Retina (tissue), 1 donor: ENCODE measurements around the gene RINL.

Experiments
- DNase-seq: peaks from one replicate; pipeline ENCODE4 v3.0.0-alpha.2; 2016

Gene RINL, protein sequence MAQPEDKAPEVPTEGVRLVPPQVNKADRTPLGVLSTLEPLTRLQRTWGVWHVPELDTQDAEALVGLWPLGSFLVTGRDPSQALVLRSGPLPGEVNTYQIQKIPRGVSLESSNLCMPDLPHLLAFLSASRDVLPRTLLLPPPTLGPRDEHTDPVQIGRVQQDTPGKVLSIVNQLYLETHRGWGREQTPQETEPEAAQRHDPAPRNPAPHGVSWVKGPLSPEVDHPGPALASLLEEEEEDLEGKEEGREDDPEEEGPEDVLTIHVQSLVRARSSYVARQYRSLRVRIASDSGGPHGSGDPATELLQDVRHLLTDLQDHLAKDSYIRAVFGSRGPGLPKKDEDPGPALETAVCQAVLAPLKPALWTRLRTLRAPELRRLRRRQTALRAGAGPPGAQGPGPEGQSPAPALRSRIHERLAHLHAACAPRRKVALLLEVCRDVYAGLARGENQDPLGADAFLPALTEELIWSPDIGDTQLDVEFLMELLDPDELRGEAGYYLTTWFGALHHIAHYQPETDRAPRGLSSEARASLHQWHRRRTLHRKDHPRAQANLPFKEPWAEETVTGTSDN

DNA sequence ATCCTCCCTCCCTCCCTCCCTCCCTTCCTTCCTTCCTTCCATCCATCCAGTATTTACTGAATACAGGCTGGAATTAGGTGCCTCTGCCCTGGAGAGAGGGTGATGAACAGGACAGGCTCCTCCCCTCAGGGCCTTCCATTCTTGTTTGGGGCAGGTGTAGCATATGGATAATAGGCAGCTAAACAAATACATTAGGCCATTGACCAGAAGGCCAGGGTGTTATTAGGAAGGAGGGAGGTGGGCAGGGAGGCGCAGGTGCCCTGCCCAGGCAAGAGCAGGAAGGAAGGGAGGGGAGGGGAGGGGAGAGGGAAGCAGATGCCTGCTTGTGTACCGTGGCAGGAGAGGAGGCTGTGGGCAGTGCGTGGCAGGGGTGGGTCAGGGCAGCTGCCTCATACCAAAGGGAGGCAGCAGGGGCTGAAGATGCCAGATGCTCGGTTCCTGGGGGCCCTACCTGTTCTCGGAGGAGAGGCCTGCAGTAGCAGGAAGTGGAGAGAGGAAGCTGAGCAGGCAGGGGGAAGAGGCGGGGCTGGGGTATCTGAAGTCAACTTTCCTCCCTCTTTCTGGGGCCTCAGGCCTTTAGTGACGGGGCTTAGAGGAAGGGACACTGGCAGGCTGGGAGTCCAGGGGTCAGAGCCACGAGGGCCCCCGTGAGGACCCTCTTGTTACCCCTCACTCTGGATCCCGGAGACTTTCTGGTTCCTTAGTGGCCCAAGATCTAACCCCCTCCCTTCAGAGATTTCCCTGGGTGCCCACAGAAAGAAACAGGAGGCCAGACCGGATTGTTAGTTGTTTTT lies at the start of gene RINL:
TSS of gene RINL (minus strand) at position 495 of the 794 bp plus-strand sequence. CDS start 1,533 bp downstream, outside the sequence.
- DNase-seq, result no peak

DNA sequence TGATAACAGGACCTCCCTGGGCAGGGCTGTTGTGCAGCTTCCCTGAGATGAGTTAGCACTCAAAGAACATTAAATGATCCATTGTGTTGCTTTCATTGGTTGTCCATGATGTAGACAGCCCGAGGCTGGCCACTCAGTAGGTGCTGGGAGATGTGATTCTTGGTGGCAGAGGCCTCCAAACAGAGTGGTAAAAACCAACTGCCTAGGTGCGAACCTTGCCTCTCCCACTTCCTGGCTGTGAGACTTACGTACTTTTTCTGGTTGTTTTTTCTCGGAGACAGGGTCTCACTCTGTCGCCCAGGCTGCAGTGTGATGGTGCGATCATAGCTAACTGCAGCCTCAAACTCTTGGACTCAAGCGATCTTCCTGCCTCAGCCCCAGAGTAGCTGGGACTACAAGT lies 46.3 kb upstream of the RINL start:
- no peak for DNase-seq

DNA sequence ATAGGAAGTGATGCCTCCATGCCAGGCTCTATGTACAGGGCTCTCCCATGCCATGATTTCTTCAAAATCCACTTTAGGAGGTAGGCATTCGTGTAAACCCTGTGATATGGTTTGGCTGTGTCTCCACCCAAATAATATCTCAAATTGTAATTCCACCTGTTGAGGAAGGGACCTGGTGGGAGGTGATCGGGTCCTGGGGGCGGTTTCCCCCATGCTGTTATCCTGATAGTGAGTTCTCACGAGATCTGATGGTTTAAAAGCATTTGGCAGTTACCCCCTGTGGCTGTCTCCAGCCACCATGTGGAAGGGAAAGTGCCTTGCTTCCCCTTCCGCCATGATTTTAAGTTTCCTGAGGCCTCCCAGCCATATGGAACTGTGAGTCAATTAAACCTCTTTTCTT lies 44.4 kb upstream of the RINL start:
- no peak for DNase-seq

DNA sequence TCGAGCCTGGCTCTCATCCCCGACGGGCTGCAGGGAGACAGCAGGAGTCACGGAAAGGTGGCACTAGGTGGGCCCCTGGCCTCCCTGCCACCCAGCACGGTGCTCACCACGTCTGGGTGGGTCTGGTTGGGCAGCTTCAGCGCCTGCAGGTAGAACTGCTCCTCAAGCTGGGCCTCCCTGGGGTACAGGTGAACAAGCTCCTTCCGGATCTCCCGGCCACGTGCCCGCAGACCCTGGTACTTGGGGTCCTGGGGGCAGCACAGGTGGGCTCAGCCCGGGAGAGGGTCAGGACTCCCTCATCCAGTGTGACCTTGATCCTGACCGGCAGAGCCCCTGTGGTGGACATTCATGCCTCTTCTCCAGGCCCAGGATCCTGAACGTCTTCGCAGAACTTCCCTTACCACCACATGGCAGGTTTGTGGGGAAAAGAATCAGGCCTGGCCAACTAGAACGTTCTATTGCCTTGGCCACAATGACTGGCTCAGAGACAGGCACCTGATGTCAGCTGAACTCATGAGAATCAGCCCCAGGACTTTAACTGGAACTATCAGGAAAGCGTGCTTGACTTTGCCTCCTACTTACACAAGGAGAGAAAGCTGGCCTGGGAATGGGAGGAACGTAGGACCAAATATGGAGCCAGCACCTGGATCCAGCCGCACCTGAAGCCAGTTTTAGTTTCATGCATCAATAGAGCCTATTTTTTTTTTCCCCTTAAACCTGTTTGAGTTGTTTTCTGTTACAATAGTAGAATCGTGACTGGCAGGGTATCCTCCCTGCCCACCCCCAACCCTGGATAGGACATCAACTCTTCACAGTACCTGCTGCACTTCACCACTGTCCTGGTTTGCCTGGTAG lies 43.6 kb upstream of the RINL start:
- no peak for DNase-seq

DNA sequence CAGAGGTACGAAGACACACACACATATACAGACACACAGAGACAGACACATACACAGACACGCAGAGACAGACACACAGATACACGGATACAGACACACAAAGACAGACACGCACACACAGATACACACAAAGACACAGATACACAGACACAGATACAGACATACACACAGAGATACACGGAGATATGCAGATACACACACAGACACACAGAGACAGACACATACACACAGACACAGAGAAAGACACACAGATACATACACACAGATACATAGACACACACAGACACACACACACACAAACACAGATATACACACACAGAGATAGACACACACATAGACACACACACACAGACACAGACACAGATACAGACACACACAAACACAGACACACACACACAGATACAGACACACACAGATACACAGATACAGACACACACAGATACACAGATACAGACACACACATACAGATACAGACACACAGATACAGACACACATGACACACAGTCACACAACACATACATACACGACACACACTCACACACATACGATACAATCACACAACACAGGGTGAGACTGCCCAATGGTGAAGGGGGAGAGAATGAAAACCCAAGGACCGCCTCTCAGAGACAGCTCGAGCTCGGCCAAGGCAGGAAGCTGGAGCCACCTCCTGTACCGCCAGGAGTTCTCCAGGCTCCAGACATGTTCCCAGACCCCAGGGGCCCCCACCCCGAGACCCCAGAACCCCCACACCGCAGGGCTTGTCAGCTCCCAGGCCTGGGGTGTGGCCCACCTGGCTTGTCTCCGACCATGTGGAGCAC lies 42.7 kb upstream of the RINL start:
- DNase-seq, result no peak

DNA sequence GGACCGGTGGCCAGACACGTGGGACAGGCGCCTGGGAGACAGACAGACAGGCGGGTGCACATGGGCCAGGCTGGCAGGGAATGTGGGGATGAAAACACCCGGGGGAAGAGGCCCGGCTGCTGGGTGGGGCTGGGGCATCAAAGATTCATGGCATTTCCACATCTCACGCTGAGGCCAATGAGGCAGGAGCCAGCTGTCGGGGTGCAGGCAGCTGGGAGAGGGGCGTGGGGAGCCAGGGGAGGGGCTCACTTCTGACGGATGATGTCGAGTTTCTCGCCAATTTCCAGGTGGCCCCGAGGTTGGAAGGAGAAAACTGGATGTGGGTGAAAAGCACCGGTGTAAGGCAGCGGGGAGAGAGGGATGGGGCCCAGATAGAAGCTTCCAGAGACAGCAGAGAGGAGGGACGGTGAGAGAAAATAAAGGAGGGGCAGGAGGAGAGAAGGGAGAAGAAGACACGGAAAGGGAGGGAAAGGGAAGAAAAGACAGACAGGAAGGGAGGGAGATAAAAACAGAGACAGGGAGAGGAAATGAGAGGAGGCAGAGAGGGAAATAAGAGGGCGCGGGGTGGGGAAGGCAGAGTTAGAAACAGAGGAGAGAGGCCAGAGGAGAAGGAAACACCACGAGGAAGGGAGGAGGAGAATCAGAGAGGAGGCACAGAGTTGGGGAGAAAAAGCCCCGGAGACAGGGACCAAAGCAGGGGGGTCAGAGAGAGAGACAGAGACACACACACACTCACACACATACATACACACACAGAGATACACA lies 41.9 kb upstream of the RINL start:
- no peak for DNase-seq

DNA sequence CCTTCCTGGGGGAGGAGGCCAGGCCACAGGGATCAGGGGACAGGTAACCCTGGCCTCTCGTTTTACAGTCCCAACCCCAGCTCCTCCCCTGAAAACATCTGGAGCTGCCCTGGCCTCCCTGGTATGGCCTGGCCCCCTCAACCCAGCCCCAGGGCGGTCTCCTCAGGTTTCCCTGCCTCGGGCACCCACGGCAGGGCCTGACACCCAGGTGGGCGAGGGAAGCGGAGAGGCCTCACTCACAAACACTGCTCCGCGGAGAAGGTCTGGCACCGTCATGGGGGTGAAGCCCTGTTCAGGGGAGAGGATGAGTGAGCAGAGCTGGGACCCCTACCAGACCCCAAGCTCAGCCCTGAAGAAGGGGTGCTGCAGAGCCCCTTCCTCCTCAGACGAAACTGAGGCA lies 40.5 kb upstream of the RINL start:
- no peak for DNase-seq

DNA sequence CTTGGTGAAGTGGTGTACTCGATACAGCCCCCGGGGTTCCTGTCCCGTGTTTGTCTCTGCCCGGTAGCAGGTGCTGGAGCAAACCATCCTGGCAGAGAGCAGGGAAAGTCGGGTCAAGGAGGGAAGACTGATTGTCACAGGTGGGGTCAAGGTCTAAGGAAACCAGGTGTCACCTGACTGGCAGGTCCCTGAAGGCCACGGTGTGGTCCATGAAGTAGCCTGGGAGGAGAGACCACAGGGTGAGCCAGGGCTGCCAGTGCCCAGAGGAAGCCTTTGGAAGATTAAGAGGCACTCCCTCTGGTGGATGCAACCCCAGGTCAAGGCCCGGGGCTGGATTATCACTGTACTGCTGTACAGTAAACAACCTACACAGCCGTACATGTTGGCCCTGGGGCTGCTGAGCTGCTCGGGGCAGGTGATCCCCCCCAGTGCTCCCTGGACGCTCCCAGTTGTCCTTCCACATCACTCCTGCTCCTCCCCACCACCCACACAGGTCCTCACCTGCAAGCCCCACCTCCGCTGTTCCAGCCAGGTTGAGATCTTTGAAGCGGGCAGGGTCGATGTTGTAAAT lies 39.9 kb upstream of the RINL start:
- no peak for DNase-seq

DNA sequence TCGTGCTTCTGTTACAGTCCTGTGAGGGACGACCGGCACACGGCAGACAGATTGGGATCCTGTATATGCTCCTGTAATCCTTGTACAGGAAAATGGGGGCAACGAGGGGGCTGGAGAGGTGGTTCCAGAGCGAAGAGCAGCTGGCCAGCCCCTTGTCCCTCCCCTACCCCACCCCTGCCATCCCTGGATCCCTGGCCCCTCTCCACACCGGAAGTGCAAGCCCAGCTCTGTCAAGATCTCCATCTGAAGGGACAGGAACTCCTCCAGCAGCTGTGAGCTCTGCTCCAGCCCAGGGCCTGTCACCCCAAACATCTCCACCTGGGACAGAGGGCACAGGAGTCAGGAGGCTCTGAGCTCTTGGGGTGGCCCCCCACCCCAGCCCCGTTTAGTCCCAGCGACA lies 39.4 kb upstream of the RINL start:
- DNase-seq, result no peak

DNA sequence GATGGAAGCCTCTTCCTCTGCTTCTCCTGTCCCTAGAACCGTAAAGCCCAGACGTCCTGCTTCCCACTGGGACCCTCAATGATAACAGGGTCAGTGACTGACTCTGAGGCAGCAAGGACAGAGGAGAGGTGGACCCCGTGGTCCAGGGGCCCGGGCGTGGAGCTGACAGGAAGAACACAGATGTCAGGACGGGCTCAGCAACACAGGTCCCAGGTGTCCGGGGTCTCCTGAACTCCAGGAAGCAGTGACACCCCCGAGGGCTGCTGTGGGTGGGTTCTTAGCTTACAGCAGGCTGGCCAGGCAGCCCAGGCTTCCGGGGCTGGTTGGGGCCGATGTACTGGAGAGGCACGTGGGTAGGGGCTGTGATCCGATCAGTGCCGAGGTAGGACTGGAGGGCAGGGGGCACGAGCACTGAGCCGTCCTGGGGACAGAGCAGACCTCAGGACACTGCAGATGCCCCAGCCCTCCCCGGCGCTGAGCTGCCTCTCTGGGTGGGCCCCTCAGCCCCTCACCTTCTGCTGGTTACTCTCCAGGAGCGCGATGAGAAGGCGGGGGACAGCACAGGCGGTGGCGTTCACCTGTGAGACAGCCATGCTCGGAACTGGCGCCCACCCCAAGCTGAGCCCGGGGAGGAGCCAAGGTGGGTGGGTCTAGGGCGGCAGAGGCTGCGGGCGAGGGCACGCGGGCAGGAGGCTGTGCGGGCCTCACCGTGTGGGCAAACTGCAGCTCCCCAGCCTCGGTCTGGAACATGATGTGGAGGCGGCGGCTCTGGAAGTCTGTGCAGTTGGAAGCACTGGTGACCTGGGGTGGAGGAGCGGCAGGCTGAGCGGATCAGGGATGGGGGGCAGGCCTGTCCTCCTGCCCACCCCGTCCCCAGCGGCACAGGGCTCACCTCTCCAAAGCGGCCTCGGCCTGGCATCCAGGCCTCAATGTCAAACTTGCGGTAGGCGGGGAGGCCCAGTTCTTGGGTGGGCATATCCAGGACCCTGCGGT lies 37.5 kb upstream of the RINL start:
- no peak for DNase-seq

DNA sequence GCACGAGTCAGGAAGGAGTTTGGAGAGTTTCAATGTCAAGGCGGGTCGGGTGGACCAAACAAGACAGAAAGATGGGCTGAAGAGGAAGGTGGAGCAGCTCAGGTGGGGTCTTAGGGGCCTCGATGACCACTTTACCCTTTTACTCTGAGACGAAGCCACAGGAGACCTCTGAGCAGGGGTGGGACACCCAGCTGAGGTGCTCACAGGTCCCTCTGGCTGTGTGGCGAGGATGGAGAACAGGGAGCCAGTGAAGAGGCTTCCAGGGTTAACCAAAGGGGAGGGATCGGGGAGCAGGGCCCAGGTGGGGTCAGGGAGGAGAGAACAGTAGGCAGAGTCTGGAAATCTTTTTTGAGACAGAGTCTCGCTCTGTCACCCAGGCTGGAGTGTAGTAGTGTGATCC lies 35.9 kb upstream of the RINL start:
- DNase-seq, result no peak

DNA sequence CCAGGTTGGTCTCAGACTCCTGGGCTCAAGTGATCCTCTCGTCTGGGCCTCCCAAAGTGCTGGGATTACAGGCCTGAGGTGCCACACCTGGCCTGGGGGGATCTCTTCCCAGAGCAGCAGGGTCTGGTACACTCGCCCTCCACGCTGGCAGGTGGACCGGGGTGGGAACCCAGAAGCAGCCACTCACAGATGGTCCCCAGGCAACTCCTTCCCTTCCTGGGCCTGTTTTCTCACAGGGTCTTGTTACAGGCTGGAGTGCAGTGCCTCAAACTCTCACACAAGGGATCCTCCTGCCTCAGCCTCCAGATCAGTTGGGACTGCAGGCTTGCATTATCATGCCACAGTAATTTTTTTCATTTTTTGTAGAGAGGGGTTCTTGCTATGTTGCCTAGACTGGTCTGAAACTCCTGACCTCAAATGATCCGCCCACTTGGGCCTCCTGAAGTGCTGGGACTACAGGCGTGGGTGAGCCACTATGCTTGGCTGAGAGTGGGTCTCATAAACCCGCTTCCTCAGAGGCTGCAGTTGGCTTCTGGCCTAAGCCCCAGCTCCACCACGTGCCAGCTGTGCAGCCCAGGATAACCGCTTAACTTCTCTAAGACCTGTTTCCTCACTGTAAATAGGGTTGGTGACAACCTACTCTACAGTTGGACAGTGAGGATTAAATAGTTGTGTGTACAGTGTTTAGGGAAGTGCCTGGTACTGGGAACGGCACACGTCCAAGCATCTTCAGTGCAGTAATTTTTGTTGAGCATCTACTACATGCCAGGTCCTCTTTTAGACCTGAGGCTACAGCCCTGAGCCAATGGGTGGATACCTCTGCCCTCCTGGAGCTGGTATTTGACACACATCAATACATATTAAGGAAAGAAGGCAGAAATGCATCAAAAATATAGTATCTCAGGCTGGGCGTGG lies 34.8 kb upstream of the RINL start:
- no peak for DNase-seq

DNA sequence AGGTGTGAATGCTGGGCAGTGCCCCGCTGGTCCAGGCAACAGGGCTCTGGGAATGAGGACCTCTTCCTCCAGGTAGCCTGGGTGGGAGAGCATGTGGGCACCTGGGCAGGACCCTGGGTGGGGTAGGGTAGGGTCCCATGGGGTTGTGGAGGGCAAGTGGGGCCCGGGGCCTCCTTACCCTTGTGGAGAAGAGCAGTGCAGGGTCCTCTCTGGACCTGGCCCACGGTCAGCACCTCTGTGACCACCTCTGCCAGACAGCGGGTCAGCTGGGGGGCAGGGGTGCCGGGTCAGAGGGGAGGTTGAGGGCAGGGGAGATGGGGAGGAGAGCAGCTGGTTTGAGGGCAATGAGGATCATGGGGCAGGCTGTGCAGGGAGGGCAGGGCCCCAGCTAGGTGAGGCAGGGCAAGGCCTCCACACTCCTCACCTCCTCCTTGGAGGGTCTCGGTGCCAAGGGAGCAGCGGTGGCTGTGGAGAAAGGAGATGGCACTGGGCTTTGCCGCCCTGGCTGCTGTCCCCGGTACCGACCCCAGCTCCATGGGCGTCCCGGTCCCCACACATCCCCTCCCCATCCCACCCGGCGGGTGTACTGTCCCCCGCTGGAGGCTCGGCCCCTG lies 33.4 kb upstream of the RINL start:
- DNase-seq, result no peak

DNA sequence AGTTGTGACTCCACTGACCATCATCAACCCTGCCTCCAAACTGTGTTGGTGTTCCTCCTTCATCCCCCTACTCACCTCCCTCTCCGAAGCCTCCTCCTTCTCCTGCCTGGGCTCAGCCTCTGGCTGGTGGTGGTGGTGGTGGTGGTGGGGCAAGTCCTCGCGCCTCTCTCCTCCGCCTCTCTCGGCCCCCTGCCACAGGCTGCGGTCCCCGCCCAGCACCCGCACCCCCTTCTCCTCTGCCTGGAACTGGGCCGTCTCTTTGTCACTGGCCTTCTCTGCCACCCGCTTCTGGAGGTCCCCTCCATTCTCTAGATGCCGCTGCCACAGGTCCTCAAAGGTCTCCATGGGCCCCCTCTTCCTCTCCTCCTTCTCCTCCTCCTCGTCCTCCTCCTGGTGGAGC lies 32.4 kb upstream of the RINL start:
- no peak for DNase-seq

DNA sequence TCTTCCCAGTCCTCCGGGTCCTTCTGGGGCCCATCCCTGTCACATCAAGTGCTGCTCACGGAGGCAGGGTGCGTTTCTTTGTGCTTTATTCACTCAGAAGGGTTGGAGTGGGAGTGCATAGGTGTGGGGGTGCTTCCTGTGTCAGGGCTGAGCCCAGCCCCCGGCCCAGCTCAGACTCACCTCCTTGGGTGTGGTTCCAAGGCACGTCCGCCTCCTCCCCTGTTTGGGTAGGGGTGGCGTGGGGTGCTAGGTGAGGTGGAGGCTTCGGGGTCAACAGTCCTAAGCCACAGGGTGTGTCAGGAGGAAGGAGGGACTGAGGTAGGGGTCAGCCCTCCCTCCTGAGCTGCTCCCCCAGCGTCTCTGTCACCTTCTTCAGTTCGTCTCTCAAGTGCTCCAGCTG lies 30.8 kb upstream of the RINL start:
- no peak for DNase-seq

DNA sequence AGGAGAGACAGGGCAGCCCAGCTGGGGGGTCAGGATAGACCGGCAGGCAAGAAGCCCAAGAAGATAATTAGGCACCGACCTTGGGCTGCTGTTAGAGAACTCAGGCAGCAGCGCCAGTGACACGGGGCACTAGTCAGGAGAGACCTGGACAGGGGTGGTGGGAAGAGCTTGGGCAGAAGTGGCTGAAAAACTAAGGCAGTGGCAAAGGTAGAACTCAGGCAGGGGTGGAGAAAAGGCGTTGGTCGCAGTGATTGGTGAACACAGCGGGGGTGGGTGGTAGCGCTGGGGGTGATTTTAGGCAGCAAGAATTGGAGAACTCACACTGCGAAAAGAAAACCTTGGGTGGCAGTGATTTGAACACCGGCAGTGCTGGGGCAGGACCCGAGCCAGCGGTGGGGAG lies 29.6 kb upstream of the RINL start:
- no peak for DNase-seq

DNA sequence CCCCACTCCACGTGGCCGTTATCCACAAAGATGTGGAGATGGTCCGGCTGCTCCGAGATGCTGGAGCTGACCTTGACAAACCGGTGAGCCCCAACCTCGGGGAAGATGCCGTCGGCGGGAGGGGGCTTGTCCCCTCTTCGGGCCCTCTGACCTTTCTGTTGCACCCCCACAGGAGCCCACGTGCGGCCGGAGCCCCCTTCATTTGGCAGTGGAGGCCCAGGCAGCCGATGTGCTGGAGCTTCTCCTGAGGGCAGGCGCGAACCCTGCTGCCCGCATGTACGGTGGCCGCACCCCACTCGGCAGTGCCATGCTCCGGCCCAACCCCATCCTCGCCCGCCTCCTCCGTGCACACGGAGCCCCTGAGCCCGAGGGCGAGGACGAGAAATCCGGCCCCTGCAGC lies 29.2 kb upstream of the RINL start:
- DNase-seq, result no peak

DNA sequence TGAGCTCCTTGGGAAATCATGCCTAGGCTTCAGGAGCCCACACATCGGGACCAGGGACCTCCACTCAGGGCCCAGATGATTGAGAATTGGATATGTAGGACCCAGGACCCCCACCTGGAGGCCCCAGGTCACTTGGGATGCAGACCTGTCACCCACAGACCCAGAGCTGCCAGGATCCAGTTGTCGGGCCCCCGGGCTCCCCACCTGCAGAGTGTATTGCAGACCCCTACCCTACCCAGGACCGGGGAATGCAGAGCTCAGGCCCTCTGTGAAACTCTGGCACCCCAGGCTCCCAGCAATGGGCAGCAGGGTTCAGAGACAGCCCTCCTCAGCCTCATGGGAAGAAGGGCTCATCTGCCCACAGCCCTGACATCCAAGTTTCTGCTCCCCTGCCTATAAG lies 27.5 kb upstream of the RINL start:
- no peak for DNase-seq
